Measurements from ENCODE around the gene RNFT2. TPM values are rescaled to one million over a fixed set of nuclear protein-coding genes. Genes with fewer than 3 reads are reported as not detected.
"Not testable (repeated sequence)": the region's sequence is repeated elsewhere in the genome, so short reads cannot be mapped to it uniquely, and the experiment has no call there.

The RNFT2 gene
- total RNA-seq, 1 donor from 2014 or later: 10.1 TPM

- no peak overlapping the region for H3K27ac Mint-ChIP-seq
Observed at GRCh38 chr12:116744766-116745165, 6.7 kb downstream of the RNFT2 start.

GRCh38 chr12:116745554-116745953 is 7.4 kb downstream of the RNFT2 start:
- Mint-ChIP-seq H3K27ac (no peak overlapping the region), H3K27me3 (no peaks in the 10 kb centered on the region), H3K4me1 (no peaks in the 10 kb centered on the region), H3K4me3 (no peak overlapping the region), H3K9me3 (no peaks in the 10 kb centered on the region), H3K36me3 (ENCODE audit: low read depth) (no peaks in the 10 kb centered on the region)
- intact Hi-C loops (cut with micrococcal nuclease): no loop called here
- DNase-seq: no peak

More at GRCh38 chr12:116744766-116745165, 6.7 kb downstream of the RNFT2 start:
- Mint-ChIP-seq H3K9me3 (no peaks in the 10 kb centered on the region), H3K27me3 (no peaks in the 10 kb centered on the region), H3K4me1 (no peaks in the 10 kb centered on the region), H3K36me3 (ENCODE audit: low read depth) (no peaks in the 10 kb centered on the region), H3K4me3 (no peak overlapping the region)
- DNase-seq: no peak
- intact Hi-C loops (cut with micrococcal nuclease): no loop called here

DNA sequence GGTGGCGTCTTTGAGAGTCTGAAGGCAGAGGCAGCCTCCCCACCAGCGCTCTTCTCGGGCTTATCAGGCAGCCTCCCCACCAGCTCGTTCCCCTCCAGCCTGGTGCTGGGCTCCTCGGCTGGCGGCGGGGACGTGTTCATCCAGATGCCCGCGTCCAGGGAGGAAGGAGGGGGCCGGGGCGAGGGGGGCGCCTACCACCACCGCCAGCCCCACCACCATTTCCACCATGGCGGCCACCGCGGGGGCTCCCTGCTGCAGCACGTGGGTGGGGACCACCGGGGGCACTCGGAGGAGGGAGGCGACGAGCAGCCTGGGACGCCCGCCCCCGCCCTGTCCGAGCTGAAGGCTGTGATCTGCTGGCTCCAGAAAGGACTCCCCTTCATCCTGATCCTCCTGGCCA is 11.8 kb downstream of the RNFT2 start:
- Mint-ChIP-seq H3K9me3 (no peaks in the 10 kb centered on the region), H3K4me1 (peaks cover 3% of the 10 kb centered on the region), H3K36me3 (ENCODE audit: low read depth) (peaks cover 6% of the 10 kb centered on the region), H3K27ac (no peak overlapping the region), H3K4me3 (no peak overlapping the region), H3K27me3 (no peaks in the 10 kb centered on the region)
- DNase-seq: no peak
- intact Hi-C loops (cut with micrococcal nuclease): no loop called here

- Mint-ChIP-seq H3K27ac (no peak overlapping the region), H3K4me3 (no peak overlapping the region), H3K9me3 (no peaks in the 10 kb centered on the region), H3K4me1 (peaks cover 3% of the 10 kb centered on the region), H3K27me3 (no peaks in the 10 kb centered on the region), H3K36me3 (ENCODE audit: low read depth) (peaks cover 6% of the 10 kb centered on the region)
- intact Hi-C loops (cut with micrococcal nuclease): no loop called here
- no peak for DNase-seq
Observed at GRCh38 chr12:116750298-116750697, 12.2 kb downstream of the RNFT2 start.

GRCh38 chr12:116754097-116754496 is 16.0 kb downstream of the RNFT2 start:
- H3K27ac Mint-ChIP-seq; H3K4me3 Mint-ChIP-seq; H3K9me3 Mint-ChIP-seq; intact Hi-C loops (cut with micrococcal nuclease); H3K27me3 Mint-ChIP-seq; DNase-seq: not testable (repeated sequence)
- Mint-ChIP-seq H3K4me1 (peaks cover 16% of the 10 kb centered on the region), H3K36me3 (ENCODE audit: low read depth) (peaks cover 14% of the 10 kb centered on the region)

DNA sequence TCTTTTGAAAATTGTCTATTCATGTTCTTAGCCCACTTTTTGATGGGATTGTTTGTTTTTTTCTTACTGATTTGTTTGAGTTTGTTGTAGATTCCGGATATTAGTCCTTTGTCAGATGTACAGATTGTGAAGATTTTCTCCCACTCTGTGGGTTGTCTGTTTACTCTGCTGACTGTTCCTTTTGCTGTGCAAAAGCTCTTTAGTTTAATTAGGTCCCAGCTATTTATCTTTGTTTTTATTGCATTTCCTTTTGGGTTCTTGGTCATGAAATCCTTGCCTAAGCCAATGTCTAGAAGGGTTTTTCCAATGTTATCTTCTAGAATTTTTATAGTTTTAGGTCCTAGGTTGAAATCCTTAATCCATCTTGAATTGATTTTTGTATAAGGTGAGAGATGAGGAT is 16.7 kb downstream of the RNFT2 start:
- H3K4me1 Mint-ChIP-seq: peaks cover 16% of the 10 kb centered on the region
- H3K36me3 Mint-ChIP-seq (ENCODE audit: low read depth): peaks cover 14% of the 10 kb centered on the region
- H3K27ac Mint-ChIP-seq; H3K27me3 Mint-ChIP-seq; H3K9me3 Mint-ChIP-seq; DNase-seq; H3K4me3 Mint-ChIP-seq; intact Hi-C loops (cut with micrococcal nuclease): not testable (repeated sequence)

DNA sequence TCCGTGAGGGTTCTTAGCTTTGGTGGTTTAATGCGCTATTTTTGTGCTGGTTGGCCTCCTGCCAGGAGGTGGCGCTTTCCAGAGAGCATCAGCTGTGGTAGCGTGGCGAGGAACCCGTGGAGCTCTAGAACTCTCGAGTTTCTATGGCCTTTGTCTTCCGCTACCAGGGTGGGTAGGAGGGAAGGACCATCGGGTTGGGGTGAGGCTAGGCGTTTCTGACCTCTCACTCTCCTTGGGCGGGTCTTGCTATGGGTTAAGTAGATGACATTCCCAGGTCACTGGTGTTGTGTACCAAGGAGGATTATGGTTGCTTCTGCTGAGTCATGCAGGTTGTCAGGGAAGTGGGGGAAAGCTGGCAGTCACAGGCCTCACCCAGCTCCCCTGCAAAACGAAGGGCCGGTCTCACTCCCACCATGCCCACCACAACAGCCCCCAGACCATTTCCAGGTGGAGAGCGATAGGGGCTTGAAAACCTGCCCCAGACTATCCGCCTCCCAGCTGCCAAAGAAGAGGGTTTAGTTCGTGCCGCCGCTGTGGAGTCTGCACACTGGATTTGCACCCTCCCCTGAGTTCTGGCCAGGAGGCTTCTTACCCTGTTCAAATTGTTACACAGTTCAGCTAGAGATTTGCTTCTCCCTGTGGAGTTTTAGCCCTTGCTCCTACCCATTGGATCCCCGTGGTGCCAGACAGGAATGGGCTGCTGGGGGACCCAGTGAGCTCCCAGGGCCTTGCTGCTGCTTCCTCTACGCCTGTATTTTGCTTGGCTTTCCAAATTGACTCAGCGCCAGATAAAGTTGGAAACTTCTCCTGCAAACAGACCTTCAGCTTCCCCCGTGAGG is 21.9 kb downstream of the RNFT2 start:
- Mint-ChIP-seq H3K36me3 (ENCODE audit: low read depth) (peaks cover 11% of the 10 kb centered on the region), H3K4me1 (peaks cover 12% of the 10 kb centered on the region), H3K4me3 (peak overlapping the region; percentile 68), H3K27ac (peak overlapping the region; percentile 21), H3K9me3 (peaks cover 7% of the 10 kb centered on the region), H3K27me3 (no peaks in the 10 kb centered on the region)
- intact Hi-C loops (cut with micrococcal nuclease): no loop called here
- DNase-seq: peak; percentile 76

DNA sequence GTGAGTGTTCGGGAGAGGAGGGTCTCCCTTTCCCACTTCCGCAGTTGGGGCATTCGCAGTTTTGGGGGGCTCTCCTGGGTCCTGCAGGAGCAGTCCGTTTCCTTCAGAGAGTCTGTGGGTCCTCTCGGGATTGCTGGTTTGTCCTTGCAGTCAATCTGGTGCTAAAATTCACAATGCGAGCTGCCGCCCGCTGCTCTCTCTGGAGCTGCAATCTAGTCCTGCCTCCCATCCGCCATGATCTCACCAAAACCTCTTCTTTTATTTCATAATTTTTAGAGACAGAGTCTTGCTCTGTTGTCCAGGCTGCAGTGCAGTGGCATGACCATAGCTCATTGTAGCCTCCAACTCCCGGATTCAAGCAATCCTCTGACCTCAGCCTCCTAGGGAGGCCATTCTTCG is 22.5 kb downstream of the RNFT2 start:
- intact Hi-C loops (cut with micrococcal nuclease): no loop called here
- Mint-ChIP-seq H3K4me3 (peak overlapping the region; percentile 68), H3K4me1 (peaks cover 12% of the 10 kb centered on the region), H3K27me3 (no peaks in the 10 kb centered on the region), H3K27ac (peak overlapping the region; percentile 32), H3K36me3 (ENCODE audit: low read depth) (peaks cover 9% of the 10 kb centered on the region), H3K9me3 (peaks cover 7% of the 10 kb centered on the region)
- no peak for DNase-seq

- DNase-seq: no peak
- H3K36me3 Mint-ChIP-seq (ENCODE audit: low read depth): peaks cover 3% of the 10 kb centered on the region
- H3K9me3 Mint-ChIP-seq: peaks cover 7% of the 10 kb centered on the region
- H3K4me3 Mint-ChIP-seq: no peak overlapping the region
- peaks cover 12% of the 10 kb centered on the region for H3K4me1 Mint-ChIP-seq
- no peaks in the 10 kb centered on the region for H3K27me3 Mint-ChIP-seq
- intact Hi-C loops (cut with micrococcal nuclease): no loop called here
- no peak overlapping the region for H3K27ac Mint-ChIP-seq
Observed at GRCh38 chr12:116761499-116761898, 23.4 kb downstream of the RNFT2 start.

DNA sequence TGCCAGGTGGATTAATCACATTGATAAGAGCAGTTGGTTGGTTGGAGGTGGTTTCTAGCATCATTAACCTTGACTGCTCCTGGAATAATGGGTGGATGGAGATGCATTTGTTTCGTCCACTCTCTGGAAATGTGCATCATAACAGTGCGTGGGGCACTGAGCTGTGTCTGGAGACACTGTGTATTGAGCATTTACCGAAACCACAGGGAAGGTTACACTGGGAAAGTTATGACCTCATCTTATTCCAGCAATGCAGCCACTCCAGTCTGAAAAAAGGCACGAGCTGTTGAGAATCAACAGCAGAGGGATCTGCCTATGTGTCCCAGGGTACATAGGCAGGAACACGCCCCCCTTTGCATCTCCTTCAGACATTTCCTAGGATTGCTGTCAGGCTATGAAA is 27.2 kb downstream of the RNFT2 start:
- Mint-ChIP-seq H3K27me3 (no peaks in the 10 kb centered on the region), H3K4me1 (no peaks in the 10 kb centered on the region), H3K4me3 (no peak overlapping the region), H3K27ac (no peak overlapping the region), H3K9me3 (no peaks in the 10 kb centered on the region), H3K36me3 (ENCODE audit: low read depth) (peaks cover 3% of the 10 kb centered on the region)
- intact Hi-C loops (cut with micrococcal nuclease): no loop called here
- DNase-seq: no peak

DNA sequence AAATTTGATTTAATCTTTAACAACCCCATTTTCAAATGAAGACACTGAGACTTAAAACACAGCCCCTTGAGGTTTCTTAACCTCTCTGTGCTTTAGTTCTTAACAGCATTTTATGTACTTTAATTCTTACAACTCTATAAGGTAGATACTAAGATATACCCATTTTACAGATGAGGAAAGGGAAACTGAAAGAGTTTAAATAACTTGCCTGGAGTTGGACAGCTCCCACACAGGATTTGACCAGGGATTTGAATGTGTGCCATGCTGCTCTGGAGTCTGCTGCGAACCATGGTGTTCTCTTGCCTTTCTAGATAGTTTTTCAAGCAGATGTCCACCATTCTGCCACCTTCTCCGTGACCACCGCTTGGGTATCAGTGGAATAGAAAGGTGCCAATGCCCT is 28.2 kb downstream of the RNFT2 start:
- no peaks in the 10 kb centered on the region for H3K4me1 Mint-ChIP-seq
- intact Hi-C loops (cut with micrococcal nuclease): no loop called here
- H3K27me3 Mint-ChIP-seq: no peaks in the 10 kb centered on the region
- no peak for DNase-seq
- no peaks in the 10 kb centered on the region for H3K9me3 Mint-ChIP-seq
- H3K36me3 Mint-ChIP-seq (ENCODE audit: low read depth): no peaks in the 10 kb centered on the region
- H3K27ac Mint-ChIP-seq: no peak overlapping the region
- no peak overlapping the region for H3K4me3 Mint-ChIP-seq

- H3K4me3 Mint-ChIP-seq: no peak overlapping the region
- intact Hi-C loops (cut with micrococcal nuclease): no loop called here
- H3K9me3 Mint-ChIP-seq: no peaks in the 10 kb centered on the region
Observed at GRCh38 chr12:116766746-116767145, 28.6 kb downstream of the RNFT2 start.

DNA sequence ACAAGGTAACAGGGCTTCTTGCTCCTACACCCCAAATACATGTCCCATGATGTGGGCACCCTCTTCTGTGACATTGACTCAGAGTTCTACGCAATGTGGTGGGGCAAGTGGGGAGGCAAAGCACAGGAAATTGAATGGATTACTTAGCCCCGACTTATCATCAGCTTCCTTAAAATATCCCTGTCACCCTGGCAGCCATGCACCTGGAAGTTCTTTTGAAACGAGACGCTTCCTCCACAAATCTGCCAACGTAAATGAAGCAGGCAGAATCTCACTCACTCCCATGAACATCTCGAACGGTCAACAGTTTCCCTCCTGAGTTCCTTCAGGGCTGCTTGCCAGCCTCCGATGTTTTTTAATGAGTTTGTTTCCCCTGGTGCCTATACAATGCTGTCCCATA is 33.5 kb downstream of the RNFT2 start:
- no peaks in the 10 kb centered on the region for H3K9me3 Mint-ChIP-seq
- H3K36me3 Mint-ChIP-seq (ENCODE audit: low read depth): no peaks in the 10 kb centered on the region
- peaks cover 2% of the 10 kb centered on the region for H3K4me1 Mint-ChIP-seq
- intact Hi-C loops (cut with micrococcal nuclease): no loop called here
- DNase-seq: no peak
- no peak overlapping the region for H3K4me3 Mint-ChIP-seq
- H3K27me3 Mint-ChIP-seq: no peaks in the 10 kb centered on the region
- H3K27ac Mint-ChIP-seq: no peak overlapping the region

More at GRCh38 chr12:116766746-116767145, 28.6 kb downstream of the RNFT2 start:
- Mint-ChIP-seq H3K36me3 (ENCODE audit: low read depth) (no peaks in the 10 kb centered on the region), H3K4me1 (no peaks in the 10 kb centered on the region), H3K27ac (no peak overlapping the region), H3K27me3 (no peaks in the 10 kb centered on the region)
- no peak for DNase-seq

DNA sequence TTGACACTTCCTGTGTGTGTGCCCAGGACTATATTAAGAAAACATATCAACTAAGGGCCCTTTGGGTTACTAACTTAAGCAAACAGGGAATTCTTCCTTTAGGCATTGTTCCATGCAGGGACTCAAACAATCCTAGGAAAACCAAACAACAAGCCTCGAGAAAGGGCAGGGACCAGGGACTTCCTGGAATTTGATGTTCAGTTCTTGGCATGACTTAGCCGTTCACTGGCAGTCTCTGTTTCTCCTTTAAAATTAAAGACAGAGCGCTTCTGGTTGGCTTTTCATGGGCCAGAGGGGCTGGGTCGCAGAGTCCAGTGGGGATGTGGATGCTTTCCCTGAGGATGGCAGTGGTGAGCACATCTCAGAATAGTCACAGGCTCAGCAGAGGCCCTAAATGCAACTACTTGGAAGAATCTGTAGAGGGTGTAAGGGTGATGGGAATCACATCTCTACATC is 35.2 kb downstream of the RNFT2 start:
- Mint-ChIP-seq H3K36me3 (ENCODE audit: low read depth) (no peaks in the 10 kb centered on the region), H3K4me1 (peaks cover 2% of the 10 kb centered on the region), H3K27ac (no peak overlapping the region), H3K9me3 (no peaks in the 10 kb centered on the region), H3K27me3 (no peaks in the 10 kb centered on the region), H3K4me3 (no peak overlapping the region)
- DNase-seq: no peak
- intact Hi-C loops (cut with micrococcal nuclease): no loop called here

GRCh38 chr12:116774020-116774419 is 35.9 kb downstream of the RNFT2 start:
- Mint-ChIP-seq H3K36me3 (ENCODE audit: low read depth) (no peaks in the 10 kb centered on the region), H3K27ac (no peak overlapping the region), H3K9me3 (no peaks in the 10 kb centered on the region), H3K27me3 (no peaks in the 10 kb centered on the region), H3K4me1 (peaks cover 2% of the 10 kb centered on the region), H3K4me3 (no peak overlapping the region)
- DNase-seq: no peak
- intact Hi-C loops (cut with micrococcal nuclease): no loop called here

All from activated CD4-positive, alpha-beta T cell treated with anti-CD3 and anti-CD28 coated beads, Interleukin-2, amount 10 ng/mL, durations not matched to agents 24 days and 14 days (primary cell).